ENCODE results near the gene DEAF1.
"Not testable (repeated sequence)": the region's sequence is repeated elsewhere in the genome, so short reads cannot be mapped to it uniquely, and the experiment has no call there.

Gene DEAF1

DNA sequence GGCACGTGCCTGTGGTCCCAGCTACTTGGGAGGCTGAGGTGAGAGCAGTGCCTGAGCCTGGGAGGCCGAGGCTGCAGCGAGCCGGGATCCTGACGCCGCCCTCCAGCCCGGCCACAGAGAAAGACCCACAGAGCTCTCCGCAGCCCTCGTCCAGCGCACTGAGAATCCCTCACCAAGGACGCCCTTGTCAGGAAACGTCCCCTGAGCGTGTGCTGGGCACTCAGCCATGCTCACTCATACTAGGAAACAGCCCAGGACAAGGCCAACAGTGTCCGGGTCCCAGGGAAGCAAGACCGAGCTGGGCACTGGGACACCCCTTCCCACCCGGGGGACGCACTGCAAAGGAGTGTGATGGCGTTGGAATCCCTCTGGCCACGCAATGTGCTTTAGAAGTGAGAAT, 14.5 kb downstream of the DEAF1 start:
- DNase-seq (ENCODE audit: low spot score) (no peak), FAIRE-seq (no peak)

DNA sequence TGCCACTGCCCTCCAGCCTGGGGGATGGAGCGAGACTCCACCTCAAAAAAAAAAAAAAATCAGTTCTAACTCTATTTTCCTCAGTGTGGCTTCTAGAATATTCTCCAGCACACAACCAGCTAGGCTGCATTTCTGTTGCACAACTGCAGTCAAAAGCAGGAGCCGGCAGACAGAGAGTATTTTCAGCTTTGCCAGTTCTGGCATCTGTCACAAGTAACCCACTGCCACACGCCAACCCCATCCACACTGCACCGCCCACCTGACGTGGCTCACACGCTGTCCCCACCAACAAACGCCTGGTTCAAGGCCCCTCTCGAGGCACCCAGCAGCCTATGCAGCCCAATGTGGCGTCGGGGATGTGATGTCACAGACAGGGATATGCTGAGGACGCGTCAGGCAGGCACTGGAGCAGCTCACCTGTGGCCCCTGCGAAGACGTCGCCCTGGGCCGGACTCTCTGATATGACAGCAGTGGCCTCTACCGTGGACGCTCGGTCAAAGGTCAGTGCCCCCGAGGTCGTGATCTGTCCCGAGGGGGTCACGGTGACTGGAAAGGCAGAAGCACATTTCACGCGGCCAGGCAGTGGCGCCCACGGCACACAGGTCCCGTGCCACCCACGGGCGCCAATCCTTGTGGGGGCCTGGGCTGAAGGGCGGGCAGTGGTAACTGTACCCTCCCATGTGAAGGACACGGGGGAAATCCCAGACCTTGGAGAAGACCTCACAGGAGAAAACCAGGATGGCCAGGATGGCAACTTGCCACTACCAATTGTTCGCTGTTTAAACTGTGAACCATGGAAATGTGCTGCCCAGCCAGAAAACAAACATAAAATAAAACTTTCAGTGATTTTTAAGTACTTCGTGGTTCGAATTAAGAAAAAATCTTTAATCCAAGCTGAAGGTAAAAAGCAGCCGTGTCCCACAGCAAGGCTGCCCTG, 15.5 kb downstream of the DEAF1 start:
- FAIRE-seq (no peak), DNase-seq (ENCODE audit: low spot score) (no peak)

DNA sequence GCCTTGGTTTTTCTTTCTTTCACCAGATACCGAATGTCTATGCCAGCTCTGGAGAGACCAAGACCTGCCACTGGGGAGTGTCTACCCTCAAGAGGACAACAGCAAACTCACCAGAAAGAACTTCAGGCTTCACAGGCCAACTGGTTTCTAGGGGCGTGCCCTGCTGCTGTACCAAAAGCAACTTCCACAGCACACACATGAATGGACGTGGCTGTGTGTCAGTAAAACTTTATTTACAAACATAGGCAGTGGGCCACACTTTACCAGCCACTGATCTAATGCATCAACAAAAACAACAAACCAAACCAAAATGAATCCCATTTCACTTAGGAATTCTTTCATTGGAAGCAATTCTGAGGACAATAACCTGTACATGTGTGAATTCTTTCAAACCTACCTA, 16.7 kb downstream of the DEAF1 start:
- DNase-seq (ENCODE audit: low spot score) (no peak), FAIRE-seq (no peak)

DNA sequence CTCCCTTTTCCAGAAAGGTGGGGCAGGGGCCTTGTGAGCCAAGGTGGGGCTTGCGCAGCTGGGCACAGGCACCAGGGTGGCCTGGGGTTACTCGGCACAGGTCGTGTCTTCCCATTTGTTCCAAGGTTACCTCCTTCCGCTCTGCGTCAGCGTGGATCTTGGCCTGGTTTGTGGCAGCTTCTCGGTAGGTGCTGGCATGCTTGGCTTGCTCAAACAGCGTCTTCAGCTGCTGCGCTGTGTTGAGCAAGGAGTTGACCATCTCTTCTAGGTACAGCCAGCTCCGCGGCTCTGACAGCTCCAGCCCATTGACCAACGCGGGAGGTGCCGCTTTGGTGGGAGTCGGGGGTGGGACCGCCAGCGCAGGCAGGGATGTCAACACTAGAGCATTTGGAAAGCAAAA, 20.6 kb downstream of the DEAF1 start:
- FAIRE-seq, result no peak
- no peak for DNase-seq (ENCODE audit: low spot score)

DNA sequence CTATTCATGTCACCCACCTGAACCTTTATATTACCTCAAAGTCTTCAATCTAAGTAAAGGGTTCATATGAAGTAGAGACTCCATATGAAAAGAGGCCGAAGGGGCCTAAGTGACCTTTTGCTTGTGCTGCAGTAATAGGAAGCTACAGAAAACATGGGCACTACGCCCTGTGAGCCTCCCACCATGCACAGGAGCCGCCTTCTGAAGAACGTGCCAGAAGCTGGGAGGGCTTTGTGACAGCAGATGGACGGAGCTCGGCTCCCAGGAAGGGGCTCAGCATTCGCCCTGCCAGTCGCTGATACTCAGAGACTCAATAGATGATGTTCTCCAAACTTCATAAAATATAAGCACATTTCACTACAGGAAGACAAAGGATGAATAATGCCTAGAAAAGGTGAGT, 21.2 kb downstream of the DEAF1 start:
- DNase-seq (ENCODE audit: low spot score), result no peak
- FAIRE-seq, result no peak

DNA sequence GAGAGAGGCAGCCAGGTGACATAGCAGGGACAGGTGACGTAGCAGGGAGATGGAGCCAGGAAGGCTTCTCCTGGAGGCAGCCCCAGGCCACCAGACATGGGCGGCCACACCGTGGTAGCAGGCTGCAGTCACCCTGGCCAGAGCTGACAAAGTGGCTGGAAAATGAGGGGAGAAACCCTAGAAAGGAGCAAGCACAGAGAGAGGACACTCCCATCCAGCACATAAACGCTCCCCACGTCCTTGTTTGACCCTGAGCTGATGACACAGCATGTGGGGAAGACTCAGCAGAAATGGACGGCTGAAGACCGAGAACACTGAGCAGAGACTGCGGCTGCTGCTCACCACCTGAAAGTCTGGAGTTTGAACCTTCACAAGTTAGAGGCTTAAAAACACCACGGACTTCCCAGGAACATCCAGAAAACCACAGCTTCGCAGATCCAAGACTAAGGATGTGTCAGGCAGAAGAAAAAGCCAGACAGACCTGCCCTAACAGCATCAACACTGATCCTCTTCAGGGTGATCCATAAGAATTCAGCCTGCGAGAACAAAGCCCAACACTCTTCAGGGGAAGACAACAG, 29.2 kb downstream of the DEAF1 start:
- FAIRE-seq (no peak), DNase-seq (ENCODE audit: low spot score) (no peak)

DNA sequence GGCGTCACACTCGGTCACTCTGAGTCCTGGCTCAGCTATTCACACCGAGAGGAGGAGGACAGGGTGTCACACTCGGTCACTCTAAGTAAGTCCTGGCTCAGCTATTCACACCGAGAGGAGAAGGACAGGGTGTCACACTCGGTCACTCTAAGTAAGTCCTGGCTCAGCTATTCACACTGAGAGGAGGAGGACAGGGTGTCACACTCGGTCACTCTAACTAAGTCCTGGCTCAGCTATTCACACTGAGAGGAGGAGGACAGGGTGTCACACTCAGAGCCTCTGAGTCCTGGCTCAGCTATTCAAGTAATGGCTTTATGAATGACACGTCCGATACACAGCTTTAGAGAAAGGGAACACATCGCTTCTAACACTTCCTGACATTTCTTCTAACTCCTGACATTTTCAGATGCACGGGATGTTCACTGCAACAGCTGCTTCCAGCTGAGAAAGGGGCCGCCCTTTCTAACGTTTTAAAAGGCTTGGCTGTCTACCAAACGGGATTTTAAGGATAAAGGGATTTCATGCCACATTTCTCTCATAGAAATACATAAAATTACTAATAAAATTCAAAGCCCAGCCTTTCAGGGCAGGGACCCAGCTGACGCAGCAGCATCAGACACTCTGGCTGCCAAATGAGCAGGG, 29.8 kb downstream of the DEAF1 start:
- no peak for DNase-seq (ENCODE audit: low spot score)
- no peak for FAIRE-seq

DNA sequence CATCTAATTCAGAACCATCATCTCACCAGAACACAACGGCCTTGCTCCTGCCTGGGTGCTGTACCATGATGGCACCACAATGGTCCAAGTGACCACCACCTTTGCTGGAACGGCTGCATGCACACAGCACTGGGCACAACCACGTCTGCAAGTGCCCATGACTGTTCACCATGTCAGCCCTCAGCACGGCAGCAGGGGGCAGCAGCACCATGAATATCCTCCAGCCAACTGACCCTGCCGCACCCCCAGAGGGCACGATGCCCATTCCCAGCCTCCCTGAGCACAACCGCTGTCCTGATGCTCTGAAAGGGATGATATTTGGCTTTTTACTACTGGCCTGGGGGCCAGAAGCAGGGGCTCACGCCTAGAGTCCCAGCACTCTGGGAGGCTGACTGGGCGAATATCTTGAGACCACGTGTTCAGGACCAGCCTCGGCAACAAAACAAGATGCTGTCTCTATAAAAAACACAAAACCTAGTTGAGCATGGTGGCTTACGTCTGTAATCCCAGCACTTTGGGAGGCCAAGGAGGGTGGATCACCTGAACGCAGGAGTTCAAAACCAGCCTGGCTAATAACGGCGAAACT, 32.2 kb downstream of the DEAF1 start:
- FAIRE-seq (peak; percentile 13), DNase-seq (ENCODE audit: low spot score) (peak; percentile 65)

DNA sequence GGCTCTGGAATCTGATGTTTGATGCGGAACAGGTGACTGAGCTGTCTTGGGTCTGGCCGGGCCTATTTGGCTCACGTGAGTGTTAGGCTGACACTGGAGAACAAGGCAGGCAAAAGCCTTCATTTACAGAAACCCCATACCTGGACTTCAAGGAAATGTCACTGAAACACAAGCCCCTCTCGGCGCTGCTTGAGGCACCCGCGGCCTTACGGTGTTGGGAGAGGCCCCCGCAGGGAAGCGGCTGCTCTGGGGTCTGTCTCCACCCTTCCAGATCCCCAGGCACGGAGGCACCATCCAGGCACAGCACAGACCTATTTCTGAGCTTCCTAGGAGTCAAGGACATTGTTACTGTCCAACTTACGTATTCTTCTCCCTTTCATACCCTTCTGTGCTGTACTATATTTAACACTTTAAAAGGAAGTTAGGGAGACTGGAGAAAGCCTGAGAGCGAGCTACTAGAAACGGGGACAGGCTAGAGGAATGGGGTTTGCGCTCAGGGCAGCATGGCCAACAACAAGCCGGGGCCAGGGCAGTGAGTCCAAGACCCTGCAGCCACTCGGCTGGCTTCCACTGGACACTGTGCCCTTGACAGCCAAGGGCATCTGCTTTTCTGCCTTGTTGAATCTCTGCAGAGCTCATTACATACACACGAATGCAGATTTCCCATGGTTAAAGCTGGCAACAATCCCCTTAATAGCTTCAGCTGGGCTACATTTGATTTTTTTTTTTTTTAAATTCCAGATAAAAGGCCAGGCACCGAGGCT, 34.2 kb downstream of the DEAF1 start:
- no peak for FAIRE-seq

DNA sequence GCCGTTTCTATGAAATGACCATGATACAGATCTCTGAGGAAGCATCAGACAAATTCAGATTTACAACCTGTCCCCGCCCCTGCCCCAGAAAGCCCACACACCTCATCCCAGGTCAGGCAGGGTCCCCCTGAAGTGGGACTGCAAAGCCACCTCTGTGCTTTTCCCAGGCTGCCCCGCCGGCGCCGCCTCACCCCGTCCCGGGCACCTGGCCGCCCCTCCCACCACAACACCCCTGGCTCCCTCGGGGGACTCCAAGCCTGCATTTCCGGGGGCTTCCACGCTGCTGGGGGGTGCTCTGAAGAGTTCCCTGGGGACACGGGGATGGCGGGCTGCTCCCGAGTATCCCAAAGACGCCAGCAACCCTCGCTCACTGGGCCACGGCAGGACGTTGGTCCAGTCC, 34.7 kb downstream of the DEAF1 start:
- DNase-seq (ENCODE audit: low spot score) (no peak), FAIRE-seq (no peak)

More for the DNA sequence above, 34.2 kb downstream of the DEAF1 start:
- no peak for DNase-seq (ENCODE audit: low spot score)

DNA sequence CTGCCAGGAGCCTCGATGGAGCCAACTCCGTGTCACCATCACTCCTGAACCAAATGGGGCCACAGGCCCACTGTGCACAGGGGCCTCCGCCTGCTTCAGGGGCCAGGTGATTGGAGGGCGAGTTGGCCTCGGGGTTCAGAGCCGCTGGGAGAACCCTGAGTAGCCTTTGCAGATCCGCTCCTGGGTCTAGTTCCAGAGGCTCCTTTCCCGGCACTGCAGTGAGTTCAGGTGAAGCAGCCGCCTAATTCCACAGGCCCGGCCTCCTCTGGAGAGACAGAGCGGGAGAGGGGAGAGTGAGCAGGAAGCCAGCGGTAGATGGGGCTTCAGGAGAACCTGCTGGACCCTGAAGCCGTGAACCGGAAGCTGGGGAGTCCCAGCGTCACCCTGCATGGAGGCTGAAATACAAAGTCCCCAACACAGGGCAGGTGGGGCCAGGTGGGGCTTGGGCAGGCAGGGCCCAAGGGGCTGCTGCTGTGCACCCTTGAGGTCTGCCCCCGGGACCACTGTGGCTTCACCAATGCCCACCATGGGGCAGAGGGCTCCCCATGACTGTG, 35.4 kb downstream of the DEAF1 start:
- no peak for DNase-seq (ENCODE audit: low spot score)
- FAIRE-seq, result no peak

DNA sequence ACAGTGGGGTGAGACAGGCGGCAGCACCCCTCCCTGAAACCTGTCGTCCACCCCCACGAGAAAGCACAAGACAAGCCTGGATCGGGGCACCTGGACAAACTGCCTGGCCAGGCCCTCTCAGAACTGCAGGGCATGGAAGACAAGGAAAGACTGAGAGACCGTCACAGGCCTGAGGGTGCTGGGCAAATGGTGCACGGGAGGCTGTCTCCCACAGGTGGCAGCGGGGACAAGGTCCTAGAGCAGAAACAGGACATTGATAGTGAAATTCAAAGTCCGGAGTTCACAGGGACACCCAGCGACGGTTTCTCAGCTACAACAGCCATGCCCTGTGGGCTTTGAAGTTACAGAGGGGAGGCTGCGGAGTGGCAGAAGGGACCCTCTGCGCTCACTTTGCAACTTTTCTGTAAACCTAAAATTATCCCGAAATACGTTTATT, 37.3 kb downstream of the DEAF1 start:
- no peak for FAIRE-seq
- no peak for DNase-seq (ENCODE audit: low spot score)

DNA sequence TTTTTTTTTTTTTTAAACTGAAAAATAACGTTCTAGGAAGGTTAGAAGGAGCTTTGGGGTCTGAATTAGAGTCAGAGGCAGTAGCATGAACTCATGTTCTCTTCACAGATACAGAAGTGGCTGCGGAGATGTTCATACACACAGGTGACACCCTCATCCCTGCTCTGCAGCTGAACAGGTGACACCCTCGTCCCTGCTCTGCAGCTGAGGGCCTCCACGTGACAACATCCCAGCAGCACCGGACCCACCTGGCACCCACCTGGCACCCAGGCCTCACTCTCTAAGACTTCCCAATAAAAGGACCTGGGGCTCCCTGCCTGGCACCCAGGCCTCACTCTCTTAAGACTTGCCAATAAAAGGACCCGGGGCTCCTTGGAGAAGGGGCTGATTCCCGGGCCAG, 38.2 kb downstream of the DEAF1 start:
- FAIRE-seq (no peak), DNase-seq (ENCODE audit: low spot score) (no peak)

DNA sequence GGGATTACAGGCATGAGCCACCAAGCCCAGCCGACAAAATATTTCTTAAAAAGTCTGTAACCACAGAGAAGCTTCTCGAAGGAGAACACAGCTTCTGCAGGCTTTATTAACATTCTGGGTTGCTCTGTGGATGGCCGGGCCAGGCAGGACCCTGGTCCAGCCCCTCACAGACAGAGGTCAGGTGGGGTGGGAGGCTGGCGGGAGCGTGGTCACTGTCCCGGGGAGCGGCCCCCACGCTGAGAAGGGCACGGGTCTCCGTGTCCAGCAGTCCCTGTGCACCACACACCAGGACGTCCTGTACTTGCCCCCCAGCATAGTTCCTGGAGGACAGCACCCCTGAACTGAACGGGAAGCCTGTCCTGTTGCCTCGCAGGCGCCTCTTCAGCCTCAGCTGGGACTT, 38.6 kb downstream of the DEAF1 start:
- DNase-seq (ENCODE audit: low spot score), result no peak

DNA sequence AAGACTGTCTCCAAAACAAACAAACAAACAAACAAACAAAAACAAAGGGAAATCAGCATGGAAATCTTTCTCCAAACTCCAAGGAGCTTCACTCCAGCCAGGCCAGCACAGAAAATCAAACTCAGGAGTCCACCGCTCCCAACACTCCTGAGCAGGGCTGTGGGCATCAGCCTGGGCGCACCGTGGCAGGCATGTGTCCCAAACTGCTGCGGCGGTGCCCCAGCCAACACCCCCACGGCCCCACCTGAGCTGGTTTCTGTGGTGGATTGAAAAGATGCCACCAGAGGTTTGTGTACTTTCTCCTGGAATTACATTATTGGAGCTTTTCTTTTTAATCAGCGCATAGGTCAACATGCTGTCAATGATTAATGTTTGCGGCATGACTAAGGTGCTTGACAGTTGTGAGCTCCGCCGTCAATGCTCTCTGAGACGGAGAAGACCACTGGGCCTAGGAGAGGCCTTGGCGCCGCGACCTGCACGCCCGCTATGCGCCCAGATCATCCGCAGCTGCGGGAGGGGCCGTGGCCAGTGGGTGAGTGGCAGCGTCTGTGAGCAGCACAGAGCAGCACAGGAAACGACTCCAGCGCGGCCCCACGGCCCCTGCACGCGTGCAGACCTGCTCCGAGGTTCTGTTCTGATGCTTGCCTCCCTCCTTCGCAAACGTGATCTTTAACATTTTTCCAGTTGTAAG, 39.8 kb downstream of the DEAF1 start:
- no peak for FAIRE-seq
- no peak for DNase-seq (ENCODE audit: low spot score)

More for the DNA sequence above, 38.6 kb downstream of the DEAF1 start:
- FAIRE-seq, result no peak

DNA sequence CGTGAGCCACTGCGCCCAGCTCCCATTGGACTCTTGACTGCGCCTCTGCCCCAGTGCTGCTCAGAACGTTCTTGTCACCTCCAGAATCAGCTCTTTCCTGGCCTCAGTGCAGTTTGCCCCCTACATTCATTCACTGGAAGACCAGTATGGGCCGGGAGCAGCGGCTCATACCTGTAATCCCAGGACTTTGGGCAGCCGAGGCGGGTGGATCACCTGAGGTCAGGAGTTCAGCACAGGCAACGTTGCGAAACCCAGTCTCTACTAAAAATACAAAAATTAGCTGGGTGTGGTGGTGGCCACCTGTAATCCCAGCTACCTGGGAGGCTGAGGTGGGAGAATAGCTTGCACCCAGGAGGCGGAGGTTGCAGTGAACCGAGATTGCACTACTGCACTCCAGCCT, 40.6 kb downstream of the DEAF1 start:
- not testable (repeated sequence) for DNase-seq (ENCODE audit: low spot score); FAIRE-seq

DNA sequence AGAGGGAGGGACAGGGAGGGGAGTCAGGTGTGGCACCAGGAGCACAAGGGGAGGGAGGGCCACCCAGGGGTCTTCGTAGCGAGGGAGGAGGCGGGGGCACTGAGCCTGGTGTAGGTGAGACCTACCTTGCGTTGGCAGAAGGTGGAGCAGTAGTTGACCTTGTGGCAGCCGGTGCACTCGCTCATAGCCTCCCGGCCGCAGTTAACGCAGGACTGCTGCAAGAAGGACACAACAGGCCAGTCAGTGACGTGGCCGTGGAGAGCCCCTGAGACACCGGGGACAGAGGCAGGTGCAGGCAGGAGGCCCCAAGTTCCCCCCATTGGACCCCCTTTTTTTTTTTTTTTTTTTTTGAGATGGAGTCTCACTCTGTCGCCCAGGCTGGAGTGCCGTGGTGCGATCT, 41.2 kb downstream of the DEAF1 start:
- DNase-seq (ENCODE audit: low spot score) (no peak), FAIRE-seq (no peak)

DNA sequence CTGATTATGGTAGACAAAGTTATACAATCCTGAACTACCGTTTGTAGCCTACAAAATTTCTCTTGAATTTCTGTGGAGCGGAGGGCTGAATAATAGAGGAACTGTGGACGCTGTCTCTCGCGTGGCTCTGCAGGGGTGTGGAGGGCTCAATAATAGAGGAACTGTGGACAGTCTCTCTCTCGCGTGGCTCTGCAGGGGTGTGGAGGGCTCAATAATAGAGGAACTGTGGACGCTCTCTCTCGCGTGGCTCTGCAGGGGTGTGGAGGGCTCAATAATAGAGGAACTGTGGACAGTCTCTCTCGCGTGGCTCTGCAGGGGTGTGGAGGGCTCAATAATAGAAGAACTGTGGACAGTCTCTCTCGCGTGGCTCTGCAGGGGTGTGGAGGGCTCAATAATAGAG, 41.9 kb downstream of the DEAF1 start:
- FAIRE-seq; DNase-seq (ENCODE audit: low spot score): not testable (repeated sequence)

DNA sequence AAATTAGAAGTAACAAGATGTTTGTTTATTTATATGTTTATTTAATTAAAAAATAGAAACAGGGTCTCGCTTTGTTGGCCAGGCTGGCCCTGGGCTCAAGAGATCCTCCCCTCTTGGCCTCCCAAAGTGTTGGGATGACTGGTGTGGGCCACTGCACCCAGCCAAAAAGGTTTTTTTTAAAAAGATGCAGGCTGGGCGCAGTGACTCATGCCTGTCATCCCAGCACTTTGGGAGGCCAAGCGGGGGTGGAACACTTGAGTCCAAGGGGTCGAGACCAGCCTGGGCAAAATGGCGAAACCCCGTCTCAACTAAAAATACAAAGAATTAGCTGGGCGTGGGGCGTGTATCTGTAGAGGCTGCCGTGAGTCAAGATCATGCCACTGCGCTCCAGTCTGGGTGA, 44.5 kb downstream of the DEAF1 start:
- FAIRE-seq, result no peak

DNA sequence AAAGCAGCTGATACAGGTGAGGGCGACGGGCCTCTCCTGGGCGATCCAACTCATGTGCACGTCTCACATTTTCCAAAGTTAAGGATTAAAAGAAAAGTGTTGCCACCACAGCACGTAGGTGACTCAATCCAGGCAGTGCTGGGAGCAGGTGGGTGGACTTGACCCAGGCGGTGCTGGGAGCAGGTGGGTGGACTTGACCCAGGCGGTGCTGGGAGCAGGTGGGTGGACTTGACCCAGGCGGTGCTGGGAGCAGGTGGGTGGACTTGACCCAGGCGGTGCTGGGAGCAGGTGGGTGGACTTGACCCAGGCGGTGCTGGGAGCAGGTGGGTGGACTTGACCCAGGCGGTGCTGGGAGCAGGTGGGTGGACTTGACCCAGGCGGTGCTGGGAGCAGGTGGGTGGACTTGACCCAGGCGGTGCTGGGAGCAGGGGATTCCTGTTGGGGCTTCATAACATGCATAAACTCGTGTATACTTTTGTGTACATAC, 47.3 kb downstream of the DEAF1 start:
- FAIRE-seq; DNase-seq (ENCODE audit: low spot score): not testable (repeated sequence)

More for the DNA sequence above, 44.5 kb downstream of the DEAF1 start:
- no peak for DNase-seq (ENCODE audit: low spot score)

Measured in urothelium cell line (cell line).